HG03039 (cell line): ENCODE measurements around the gene CDH16.
"Not testable (repeated sequence)": the region's sequence is repeated elsewhere in the genome, so short reads cannot be mapped to it uniquely, and the experiment has no call there.

Experiments
- ATAC-seq: cut with Tn5 transposase; IDR thresholded peaks from one replicate; pipeline ENCODE4 v1.9.1; 2021; ENCODE audit warnings: mild to moderate bottlenecking, moderate library complexity; ENCODE audit not compliant: unreplicated experiment

CDH16 gene

DNA sequence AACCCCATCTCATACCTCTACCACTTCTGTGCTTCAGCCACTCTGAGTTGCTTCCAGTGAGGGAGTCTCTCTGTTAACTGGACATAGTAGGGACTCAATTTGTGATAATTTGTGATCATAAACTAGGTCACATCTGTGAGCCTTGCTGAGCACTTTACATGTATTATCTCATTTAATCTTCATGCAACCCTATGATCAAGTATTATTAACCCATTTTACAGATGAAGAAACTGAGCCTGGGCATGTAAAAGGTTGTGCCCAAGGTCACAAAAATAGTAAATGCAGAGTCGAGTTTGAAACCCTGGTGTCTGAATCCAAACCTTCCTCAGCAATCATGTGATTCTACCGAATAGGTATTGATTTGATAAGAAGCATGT, 19.8 kb downstream of the CDH16 start:
- ATAC-seq: no peak

DNA sequence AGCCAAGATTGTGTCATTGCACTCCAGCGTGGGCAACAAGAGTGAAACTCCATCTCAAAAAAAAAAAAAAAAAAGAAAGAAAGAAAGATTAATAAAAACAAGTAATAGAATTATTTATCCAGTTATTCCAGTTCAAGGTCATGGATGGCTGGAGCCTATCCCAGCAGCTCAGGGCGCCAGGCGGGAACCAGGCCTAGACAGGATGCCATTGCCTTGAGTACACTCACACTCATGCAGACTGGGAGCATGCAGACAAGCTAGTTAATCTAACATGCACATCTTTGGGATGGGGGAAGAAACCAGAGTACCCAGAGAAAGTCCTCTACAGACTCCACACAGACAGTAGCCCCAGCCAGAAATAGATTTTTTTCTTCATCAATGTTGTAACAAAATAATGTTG, 20.5 kb downstream of the CDH16 start:
- ATAC-seq: no peak

DNA sequence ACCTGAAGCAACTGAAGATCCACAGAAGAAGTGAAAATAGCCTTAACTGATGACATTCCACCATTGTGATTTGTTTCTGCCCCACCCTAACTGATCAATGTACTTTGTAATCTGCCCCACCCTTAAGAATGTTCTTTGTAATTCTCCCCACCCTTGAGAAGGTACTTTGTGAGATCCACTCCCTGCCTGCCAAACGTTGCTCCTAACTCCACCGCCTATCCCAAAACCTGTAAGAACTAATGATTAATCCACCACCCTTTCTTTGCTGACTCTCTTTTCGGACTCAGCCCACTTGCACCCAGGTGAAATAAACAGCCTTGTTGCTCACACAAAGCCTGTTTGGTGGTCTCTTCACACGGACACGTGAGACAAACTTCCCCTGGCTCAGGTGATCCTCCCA, 22.0 kb downstream of the CDH16 start:
- not testable (repeated sequence) for ATAC-seq

DNA sequence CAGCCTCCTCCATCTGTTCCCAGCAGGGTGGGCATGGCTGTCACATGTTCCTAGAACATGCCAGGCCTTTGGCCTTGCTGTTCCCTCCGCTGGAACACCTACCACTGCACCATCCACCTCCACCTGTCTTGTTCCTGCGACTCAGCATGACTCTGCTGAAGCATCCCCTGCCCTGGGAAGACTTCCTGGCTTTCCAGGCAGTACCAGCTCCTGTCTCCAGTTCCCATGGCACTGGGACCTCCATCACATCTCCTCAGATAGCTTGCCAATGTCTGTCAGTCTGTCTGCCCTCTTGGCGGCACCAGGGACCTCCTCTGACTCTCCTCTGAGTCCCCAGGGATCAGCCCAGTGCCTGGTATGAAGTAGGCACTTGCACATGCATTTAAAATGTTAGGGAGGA, 22.7 kb downstream of the CDH16 start:
- ATAC-seq: no peak

DNA sequence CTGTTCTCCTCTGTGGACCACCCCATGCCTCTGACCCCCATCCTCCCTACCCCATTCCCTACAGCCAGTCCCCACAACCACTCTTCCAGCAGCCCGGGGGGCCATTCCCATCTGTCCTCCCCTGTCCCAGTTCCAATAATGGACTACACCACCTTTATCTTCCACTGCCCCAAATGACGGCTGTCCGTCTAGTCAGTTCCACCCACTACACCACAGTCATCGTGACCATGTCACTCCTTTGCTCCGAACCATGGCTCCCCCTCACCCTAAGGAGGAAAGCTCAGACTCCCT, 23.1 kb downstream of the CDH16 start:
- ATAC-seq: no peak

DNA sequence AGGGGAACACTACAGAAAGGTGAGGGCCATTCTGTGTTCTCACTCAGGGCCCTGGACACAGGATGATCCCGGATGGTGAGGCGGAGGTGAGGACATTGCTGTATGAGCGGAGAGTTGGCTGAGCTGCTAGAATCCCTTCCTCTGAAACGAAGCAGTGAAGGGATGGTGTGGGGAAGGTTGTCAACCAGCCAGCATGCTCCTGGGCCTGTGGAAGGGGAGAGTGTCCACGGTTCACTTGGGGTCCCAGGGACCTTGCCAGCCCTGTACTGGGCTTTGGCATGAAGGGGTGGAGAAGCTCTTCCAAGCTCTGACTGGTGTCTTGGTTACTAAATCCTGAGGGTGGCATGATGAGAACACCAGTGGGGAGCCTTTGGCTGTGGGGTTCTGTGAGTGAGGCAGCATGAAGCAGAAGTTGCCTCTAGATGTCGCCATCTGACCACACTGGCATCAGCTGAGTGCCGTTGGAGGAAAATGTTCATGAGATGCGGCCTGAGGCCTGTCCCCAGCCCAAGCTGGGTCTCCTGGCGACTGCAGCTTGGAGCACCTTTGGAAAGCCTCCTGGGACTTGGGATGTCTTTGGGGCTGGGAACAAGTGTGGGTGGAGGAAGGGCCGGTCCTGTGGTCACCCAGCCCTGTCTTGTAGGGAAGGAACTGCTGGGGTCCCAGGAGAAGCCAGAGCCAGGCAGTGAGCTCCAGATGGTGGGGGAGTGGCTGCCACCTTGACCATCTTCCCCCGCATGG, 23.6 kb downstream of the CDH16 start:
- ATAC-seq: no peak

DNA sequence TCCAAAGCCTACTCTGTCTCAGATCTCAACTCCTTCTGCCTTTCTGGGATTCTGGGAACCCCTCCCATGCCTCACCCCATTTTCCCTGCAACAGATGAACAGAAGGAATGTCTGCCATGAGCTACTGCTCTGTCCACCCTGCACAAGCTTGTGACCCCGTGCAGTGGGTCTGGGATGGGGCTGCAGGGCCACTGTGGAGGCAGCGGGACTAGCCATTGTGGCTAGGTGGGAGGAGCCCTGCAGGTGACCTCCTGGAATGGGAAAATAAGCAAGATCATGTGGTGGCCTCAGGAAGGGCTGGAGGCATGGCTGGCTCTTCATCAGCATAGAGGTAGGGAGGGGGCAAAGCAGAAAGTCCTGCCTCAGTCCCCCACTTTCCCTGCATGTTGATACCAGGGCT, 24.6 kb downstream of the CDH16 start:
- no peak for ATAC-seq

DNA sequence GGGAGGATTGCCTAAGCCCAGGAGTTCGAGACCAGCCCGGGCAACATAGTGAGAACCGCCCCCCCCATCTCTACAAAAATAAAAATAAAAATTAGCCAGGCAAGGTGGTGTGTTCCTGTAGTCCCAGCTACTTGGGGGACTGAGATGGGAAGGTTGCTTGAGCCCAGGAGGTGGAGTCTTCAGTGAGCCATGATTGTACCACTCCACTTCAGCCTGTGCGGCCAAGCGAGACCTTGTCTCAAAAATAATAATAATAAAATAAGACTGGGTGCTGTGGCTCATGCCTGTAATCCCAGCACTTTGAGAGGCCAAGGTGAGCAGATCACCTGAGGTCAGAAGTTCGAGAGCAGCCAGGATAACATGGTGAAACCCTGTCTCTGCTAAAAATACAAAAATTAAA, 26.9 kb downstream of the CDH16 start:
- ATAC-seq: no peak

DNA sequence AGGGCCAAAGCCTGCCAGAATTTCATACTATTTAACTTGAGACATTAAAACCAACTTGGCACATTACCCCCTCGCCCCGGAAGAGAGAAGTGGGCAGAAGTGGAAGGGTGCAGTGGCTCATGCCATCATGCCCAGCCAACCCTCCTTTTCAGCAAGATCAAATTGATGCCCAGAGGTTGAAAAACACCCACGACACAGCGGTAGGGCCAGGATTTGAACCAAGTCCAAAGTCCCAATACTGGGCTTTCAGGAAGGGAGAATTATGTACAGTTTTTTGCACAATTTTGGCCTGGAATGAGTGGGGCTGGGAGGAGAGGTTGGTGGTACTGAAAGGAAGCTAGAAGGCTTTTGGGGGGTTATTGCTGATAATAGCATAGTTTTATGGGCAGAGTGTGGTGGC, 27.3 kb downstream of the CDH16 start:
- ATAC-seq: no peak

DNA sequence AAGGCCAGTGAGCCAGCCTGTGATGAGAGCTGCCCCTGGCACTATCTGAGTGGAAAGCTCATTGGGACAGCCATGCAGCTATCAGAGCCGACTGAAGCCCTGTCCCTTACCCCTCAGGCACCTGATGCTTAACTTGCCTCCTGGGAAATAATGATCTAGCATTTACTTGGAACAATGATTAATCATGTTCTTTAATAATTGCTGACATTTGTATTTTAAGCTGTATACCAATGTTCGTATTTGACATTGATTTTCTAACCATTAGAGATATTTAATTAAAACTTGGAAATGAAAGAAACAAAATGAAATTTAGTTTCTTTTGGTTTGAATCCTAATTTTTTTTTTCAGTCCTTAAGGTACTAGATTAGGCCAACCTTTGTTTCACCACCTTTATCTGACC, 27.9 kb downstream of the CDH16 start:
- ATAC-seq: no peak

DNA sequence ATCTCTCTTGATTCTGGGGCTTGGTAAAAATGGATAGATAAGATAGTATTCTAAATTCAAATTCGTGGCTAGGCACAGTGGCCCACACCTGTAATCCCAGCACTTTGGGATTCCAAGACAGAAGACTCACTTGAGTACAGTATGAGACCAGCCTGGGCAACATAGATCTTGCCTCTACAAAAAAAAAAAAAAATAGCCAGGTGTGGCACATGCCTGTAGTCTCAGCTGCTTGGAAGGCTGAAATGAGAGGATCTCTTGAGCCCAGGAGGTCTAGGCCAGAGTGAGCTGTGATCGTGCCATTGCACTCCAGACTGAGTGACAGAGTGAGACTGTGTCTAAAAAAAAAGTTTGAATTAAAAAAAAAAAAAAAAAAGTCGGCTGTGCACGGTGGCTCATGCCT, 29.1 kb downstream of the CDH16 start:
- no peak for ATAC-seq

DNA sequence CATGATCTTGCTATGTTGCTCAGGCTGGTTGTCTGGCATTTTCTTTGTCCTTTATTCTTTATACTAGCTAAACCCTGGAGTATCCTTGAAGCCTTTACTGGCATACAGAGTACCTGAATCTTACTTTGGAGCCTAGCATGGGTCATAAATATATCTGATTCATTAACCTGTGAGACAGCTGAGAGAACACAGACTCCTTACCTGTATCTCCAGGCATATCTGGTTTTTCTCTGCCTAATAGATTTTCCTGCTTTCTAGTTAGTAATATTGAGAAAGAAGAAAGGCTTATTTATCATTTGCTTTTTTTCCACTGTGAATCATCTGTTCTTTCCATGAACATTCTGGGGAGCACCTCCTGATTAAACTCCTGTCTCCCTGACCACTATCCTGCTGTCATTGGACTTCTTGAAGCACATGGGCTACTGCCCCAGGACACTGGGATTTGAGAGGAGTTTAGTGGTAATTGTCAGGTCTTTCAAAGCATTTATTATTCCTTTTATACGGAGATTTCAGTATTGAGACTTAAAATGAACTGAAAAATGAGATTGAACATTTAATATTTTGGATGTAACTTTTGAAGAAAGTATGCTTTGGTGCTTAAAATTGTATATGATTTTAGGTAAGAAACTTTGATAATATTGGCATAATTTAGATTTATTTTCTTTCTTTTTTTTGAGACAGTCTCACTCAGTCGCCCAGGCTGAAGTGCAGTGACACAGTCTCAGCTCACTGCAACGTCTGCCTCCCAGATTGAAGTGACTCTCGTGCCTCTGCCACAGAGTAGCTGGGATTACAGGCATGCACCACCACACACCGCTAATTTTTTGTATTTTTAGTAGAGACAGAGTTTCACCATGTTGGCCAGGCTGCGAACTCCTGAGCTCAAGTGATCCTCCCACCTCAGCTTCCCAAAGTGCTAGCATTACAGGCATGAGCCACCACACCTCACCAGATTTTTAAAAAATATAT, 29.8 kb downstream of the CDH16 start:
- no peak for ATAC-seq

DNA sequence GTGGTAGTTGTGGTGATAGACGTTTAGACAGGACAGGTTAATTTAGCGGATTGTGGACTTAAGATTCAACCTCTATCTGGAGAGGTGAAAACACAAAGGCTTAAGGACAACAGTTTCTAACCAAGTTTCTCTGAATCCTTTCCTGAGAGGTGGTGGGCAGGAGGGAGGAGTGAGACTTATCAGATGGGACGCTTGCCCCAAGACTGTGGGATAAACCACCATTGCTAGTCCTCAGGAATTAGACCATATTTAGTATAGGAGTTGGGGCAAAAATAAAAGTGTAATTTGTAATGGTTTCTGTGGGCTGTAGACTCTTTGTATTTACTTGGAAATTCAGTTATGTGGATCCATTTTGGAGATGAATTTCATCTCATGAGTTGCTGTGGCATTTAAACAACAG, 31.8 kb downstream of the CDH16 start:
- ATAC-seq: no peak

DNA sequence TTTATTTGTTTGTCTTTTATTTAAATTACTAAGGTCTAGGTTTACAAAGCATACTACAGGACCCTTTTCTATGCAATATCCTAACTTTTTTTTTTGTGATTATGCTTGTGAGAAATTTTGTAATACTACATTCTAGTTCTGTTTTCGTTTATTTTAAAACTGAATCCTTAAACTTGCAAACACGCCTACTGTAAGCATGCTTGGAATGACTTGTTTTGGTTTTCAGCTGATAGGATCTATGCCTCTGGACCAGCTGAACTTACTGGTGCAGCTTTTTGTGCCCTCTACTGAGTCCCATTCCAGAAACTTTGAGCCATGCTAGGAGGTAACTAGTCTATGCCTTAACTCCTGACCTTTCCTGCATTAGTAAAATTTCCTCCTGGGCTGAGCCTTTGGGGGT, 32.4 kb downstream of the CDH16 start:
- no peak for ATAC-seq

DNA sequence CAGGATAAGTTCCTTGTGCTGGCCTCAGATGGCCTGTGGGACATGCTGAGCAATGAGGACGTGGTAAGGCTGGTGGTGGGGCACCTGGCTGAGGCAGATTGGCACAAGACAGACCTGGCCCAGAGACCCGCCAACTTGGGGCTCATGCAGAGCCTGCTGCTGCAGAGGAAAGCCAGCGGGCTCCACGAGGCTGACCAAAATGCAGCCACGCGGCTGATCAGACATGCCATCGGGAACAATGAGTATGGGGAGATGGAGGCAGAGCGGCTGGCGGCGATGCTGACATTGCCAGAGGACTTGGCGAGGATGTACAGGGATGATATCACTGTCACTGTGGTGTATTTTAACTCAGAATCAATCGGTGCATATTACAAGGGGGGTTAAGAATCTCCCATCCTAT, 33.2 kb downstream of the CDH16 start:
- no peak for ATAC-seq

DNA sequence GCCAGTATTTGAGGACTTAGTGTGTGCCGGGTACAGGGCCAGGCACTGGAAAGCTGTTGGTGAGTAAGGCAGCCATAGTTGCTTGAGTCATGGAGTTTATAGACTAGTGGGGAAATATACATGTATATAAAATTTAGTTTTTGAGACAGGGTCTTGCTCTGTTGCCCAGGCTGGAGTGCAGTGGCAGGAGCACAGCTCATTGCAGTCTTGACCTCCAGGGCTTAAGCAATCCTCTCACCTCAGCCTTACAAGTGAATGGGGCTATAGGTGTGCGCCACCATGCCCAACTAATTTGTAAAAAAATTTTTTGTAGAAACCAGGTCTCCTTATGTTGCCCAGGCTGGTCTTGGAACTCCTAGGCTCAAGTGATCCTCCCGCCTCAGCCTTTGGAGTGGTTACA, 36.0 kb downstream of the CDH16 start:
- ATAC-seq: no peak

DNA sequence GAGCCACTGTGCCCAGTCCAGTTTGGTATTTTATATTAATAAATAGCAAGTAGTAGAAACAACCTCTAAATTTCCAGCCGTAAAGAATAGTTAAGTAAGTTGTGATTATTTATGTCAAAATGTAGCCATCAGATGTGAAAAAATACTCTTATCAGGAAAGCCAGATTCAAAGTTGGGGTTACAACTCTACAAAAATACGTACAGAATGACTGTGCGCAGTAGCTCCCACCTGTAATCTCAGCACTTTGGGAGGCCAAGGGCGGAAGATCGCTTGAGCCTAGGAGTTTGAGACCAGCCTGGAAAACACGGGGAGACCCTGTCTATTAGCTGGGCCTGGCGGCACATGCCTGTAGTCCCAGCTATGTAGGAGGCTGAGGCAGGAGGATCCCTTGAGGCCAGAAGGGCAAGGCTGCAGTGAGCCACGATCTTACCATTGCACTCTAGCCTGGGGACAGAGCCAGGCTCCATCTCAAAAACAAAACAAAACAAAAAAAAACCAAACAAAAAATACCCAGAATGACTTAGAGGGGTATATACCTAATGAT, 36.6 kb downstream of the CDH16 start:
- no peak for ATAC-seq

DNA sequence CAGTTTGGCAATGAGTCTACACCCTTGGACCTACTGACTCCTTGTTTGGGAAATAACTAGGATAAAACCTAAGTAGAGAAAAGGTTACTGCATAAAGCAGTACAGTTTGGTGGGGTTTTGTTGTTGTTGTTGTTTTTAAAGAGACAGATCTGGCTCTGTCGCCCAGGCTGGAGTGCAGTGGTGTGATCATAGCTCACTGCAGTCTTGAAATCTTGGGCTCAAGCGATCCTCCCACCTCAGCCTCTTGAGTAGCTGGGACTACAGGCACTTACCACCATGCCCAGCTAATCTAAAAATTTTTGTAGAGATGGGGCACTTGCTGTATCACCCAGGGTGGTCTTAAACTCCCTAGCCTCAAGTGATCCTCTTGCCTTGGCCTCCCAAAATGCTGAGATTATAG, 37.1 kb downstream of the CDH16 start:
- no peak for ATAC-seq

DNA sequence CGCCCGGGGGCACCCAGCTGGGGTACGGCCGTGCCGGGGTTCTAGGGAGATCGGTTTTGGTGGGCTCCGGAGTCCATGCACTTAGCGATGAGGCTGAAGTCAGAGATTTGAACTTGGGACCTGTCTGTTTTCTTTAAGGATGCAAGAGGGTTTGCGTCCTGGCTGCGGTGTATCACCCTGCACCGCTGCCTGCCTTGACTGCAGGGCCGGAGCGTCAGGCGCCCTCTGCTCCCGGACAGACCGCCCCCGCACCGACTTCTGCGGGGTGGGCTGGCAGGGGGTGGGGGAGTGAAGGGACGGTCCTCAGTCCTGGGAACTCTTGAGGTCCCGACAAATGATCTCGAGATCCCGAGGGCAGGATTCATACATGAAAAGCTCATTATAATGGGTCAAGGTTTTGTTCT, 37.7 kb downstream of the CDH16 start:
- no peak for ATAC-seq

DNA sequence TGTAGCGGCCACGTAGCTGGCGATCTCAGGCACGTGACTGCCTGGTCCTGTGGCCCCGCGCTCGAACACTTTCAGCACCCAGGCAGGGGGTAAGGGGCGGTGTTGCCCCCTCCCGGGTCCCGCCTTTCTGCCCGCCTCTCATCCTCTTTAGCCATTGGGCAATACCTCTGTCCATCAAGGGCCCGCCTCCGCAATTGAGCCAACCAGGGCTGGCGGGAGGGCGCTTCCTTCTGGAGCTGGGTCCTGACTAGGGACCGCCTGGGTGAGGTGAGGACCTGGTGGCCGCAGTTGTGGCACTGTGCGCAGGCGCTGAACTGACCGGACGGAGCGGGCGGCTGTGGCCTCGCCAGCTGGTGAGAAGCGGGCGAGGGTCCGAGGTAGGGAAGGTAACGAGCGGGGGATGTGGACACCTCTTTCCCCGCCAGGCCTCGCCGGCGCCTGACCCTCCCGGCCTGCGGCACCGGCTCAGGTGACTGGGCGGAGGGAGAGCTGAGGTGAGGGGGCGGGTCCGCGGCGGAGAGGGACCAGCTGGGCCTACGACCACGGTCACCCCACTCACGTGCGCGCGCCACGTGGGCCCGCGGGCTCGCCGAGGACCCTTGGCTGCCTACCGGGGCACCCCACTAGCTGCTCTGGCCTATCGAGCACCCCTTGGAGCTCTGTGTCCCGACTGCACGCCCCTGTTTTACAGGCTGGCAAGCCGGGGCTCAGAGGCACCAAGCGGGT, 38.2 kb downstream of the CDH16 start, which contains the start of gene PDP2:
Gene PDP2 (plus strand): TSS at position 228 of the 726 bp plus-strand sequence. CDS start 3,770 bp downstream, outside the sequence.
- peak; percentile 91 for ATAC-seq

DNA sequence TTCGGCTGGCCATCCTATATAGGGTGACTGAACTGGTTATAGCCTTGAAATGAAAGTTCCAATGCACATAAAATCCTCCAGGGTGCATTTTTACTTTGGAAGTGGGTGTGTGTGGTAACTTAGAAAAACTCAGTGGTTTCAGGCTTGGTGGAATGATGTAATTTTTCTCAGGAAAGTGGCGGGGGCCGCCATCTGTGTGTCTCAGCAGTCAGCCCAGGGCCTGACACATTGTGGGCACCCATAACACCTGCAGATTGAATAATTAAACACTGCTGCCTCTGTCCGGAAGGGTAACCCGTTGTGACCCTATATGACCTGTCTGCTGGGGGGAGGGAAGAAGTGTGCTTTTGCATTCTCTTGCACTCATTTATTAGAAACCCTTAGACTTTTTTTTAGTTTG, 40.6 kb downstream of the CDH16 start:
- ATAC-seq: no peak
